ENCODE data around the gene PDE1C. TPM values are rescaled to one million over a fixed set of nuclear protein-coding genes. Genes with fewer than 3 reads are reported as not detected.

Gene PDE1C
- total RNA-seq, 1 experiment from 2014 or later = 14.1 TPM

- TF ChIP-seq EZH2 (IDR thresholded peaks at IDR 0.05; ENCODE audit: low read length, unreplicated experiment) (no peak), CTCF (conservative IDR thresholded peaks at IDR 0.05; ENCODE audit: low read depth, low read length) (no peak), EZH2phosphoT487 (IDR thresholded peaks at IDR 0.05; ENCODE audit: borderline replicate concordance, low read length) (no peak)
- Histone ChIP-seq H4K20me1 (ENCODE audit: low read length) (no peaks in the 10 kb centered on the region), H3K79me2 (ENCODE audit: low read length) (no peaks in the 10 kb centered on the region), H3K4me3 (ENCODE audit: low read length) (no peak overlapping the region), H3K9me3 (ENCODE audit: low read length) (no peaks in the 10 kb centered on the region), H3K4me1 (ENCODE audit: insufficient read depth, low read length) (peaks cover 21% of the 10 kb centered on the region), H3K9me2 (replicated peaks; ENCODE audit: low read length) (no peaks in the 10 kb centered on the region), H3K36me3 (ENCODE audit: low read depth, low read length) (peaks cover 8% of the 10 kb centered on the region; the same call in 1 of the 2 replicates), H3F3A (ENCODE audit: low read length, unreplicated experiment) (no peaks in the 10 kb centered on the region), H3K27ac (ENCODE audit: low read length) (no peak overlapping the region), H3K27me3 (ENCODE audit: low read length) (no peaks in the 10 kb centered on the region), H3K4me2 (ENCODE audit: low read length) (no peak overlapping the region), H2AFZ (ENCODE audit: low read length) (no peak overlapping the region), H3K9ac (ENCODE audit: low read length) (no peak overlapping the region)
- BruUV-seq (replicated peaks) = TSS peak; percentile 1
- no peak for DNase-seq
- ChIA-PET POLR2A (ENCODE audit: unreplicated experiment) (no interaction called here), CTCF (interaction anchor here (0.7 kb wide), 1 partner anchor 172 kb away, joined by 6 read pairs; no protein-coding TSS in a partner anchor)
- intact Hi-C loops (cut with micrococcal nuclease) = no loop called here
- ATAC-seq = no peak
Measured at GRCh38 chr7:31751726-31752125, 318.5 kb downstream of the PDE1C start.

GRCh38 chr7:31748084-31748483 is 322.1 kb downstream of the PDE1C start:
- Histone ChIP-seq H3K36me3 (ENCODE audit: low read depth, low read length) (peaks cover 9% of the 10 kb centered on the region; the same call in 1 of the 2 replicates), H3K4me2 (ENCODE audit: low read length) (peak overlapping the region; percentile 46), H3K79me2 (ENCODE audit: low read length) (no peaks in the 10 kb centered on the region), H3K27me3 (ENCODE audit: low read length) (no peaks in the 10 kb centered on the region), H3K9ac (ENCODE audit: low read length) (no peak overlapping the region), H2AFZ (ENCODE audit: low read length) (no peak overlapping the region), H3K9me3 (ENCODE audit: low read length) (no peaks in the 10 kb centered on the region), H3K27ac (ENCODE audit: low read length) (peak overlapping the region; percentile 74), H3K4me1 (ENCODE audit: insufficient read depth, low read length) (peaks cover 25% of the 10 kb centered on the region), H3K4me3 (ENCODE audit: low read length) (no peak overlapping the region), H3F3A (ENCODE audit: low read length, unreplicated experiment) (no peaks in the 10 kb centered on the region), H4K20me1 (ENCODE audit: low read length) (no peaks in the 10 kb centered on the region), H3K9me2 (replicated peaks; ENCODE audit: low read length) (no peaks in the 10 kb centered on the region)
- ATAC-seq (peak; percentile 71), DNase-seq (peak; percentile 67)
- TF ChIP-seq EZH2phosphoT487 (IDR thresholded peaks at IDR 0.05; ENCODE audit: borderline replicate concordance, low read length) (no peak), CTCF (conservative IDR thresholded peaks at IDR 0.05; ENCODE audit: low read depth, low read length) (no peak), EZH2 (IDR thresholded peaks at IDR 0.05; ENCODE audit: low read length, unreplicated experiment) (no peak)
- POLR2A ChIA-PET (ENCODE audit: unreplicated experiment) = interaction anchor here (0.6 kb wide), 1 partner anchor 107 kb away, joined by 3 read pairs; no protein-coding TSS in a partner anchor
- BruUV-seq (replicated peaks) = no TSS peak
- intact Hi-C loops (cut with micrococcal nuclease) = loop anchor here (1.0 to 2.0 kb wide), 3 partner anchors 29 to 295 kb away; no protein-coding TSS in a partner anchor
- CTCF ChIA-PET = no interaction called here

GRCh38 chr7:31747553-31747952 is 322.7 kb downstream of the PDE1C start:
- no TSS peak for BruUV-seq (replicated peaks)
- intact Hi-C loops (cut with micrococcal nuclease) = no loop called here
- Histone ChIP-seq H3K9me2 (replicated peaks; ENCODE audit: low read length) (no peaks in the 10 kb centered on the region), H4K20me1 (ENCODE audit: low read length) (no peaks in the 10 kb centered on the region), H3K4me3 (ENCODE audit: low read length) (no peak overlapping the region), H3K36me3 (ENCODE audit: low read depth, low read length) (peaks cover 9% of the 10 kb centered on the region; the same call in 1 of the 2 replicates), H3K9ac (ENCODE audit: low read length) (no peak overlapping the region), H3K4me2 (ENCODE audit: low read length) (peak overlapping the region; percentile 46), H2AFZ (ENCODE audit: low read length) (no peak overlapping the region), H3K27me3 (ENCODE audit: low read length) (no peaks in the 10 kb centered on the region), H3K79me2 (ENCODE audit: low read length) (no peaks in the 10 kb centered on the region), H3K27ac (ENCODE audit: low read length) (peak overlapping the region; percentile 74), H3F3A (ENCODE audit: low read length, unreplicated experiment) (no peaks in the 10 kb centered on the region), H3K4me1 (ENCODE audit: insufficient read depth, low read length) (peaks cover 25% of the 10 kb centered on the region), H3K9me3 (ENCODE audit: low read length) (no peaks in the 10 kb centered on the region)
- ChIA-PET CTCF (no interaction called here), POLR2A (ENCODE audit: unreplicated experiment) (interaction anchor here (0.6 kb wide), 1 partner anchor 108 kb away, joined by 3 read pairs; no protein-coding TSS in a partner anchor)
- TF ChIP-seq EZH2phosphoT487 (IDR thresholded peaks at IDR 0.05; ENCODE audit: borderline replicate concordance, low read length) = no peak
- no peak for TF ChIP-seq EZH2 (IDR thresholded peaks at IDR 0.05; ENCODE audit: low read length, unreplicated experiment)
- no peak for TF ChIP-seq CTCF (conservative IDR thresholded peaks at IDR 0.05; ENCODE audit: low read depth, low read length)
- peak; percentile 21 for ATAC-seq
- peak; percentile 62 for DNase-seq
